ENCODE results near the gene FBXL2. TPM values are rescaled to one million over a fixed set of nuclear protein-coding genes. Genes with fewer than 3 reads are reported as not detected.
"Not testable (repeated sequence)": the region's sequence is repeated elsewhere in the genome, so short reads cannot be mapped to it uniquely, and the experiment has no call there.

The FBXL2 gene
- total RNA-seq, 2 experiments from 2014 or later, result not detected

- ChIA-PET CTCF (interaction anchor here (1.7 kb wide), 1 partner anchor 366 kb away, joined by 4 read pairs; no protein-coding TSS in a partner anchor), POLR2A (no interaction called here)
- Mint-ChIP-seq H3K4me1 (ENCODE audit: low read depth) (peaks cover 14% of the 10 kb centered on the region), H3K27me3 (no peaks in the 10 kb centered on the region), H3K27ac (no peak overlapping the region), H3K9me3 (no peaks in the 10 kb centered on the region), H3K4me3 (no peak overlapping the region), H3K36me3 (peaks cover 34% of the 10 kb centered on the region)
- no peak for DNase-seq
- intact Hi-C loops (cut with micrococcal nuclease), result no loop called here
Measured at GRCh38 chr3:33420966-33421365, 143.7 kb downstream of the FBXL2 start.

GRCh38 chr3:33424606-33425452 is 147.6 kb downstream of the FBXL2 start:
- CTCF ChIA-PET, result interaction anchor here (1.3 to 1.8 kb wide), 2 partner anchors 14 to 52 kb away, joined by 3 to 5 read pairs; no protein-coding TSS in a partner anchor
- Mint-ChIP-seq H3K27me3 (no peaks in the 10 kb centered on the region), H3K36me3 (peaks cover 19% of the 10 kb centered on the region), H3K27ac (no peak overlapping the region), H3K4me3 (no peak overlapping the region), H3K4me1 (ENCODE audit: low read depth) (peaks cover 33% of the 10 kb centered on the region), H3K9me3 (no peaks in the 10 kb centered on the region)
- intact Hi-C loops (cut with micrococcal nuclease), result no loop called here
- POLR2A ChIA-PET, result no interaction called here
- no peak for DNase-seq

DNA sequence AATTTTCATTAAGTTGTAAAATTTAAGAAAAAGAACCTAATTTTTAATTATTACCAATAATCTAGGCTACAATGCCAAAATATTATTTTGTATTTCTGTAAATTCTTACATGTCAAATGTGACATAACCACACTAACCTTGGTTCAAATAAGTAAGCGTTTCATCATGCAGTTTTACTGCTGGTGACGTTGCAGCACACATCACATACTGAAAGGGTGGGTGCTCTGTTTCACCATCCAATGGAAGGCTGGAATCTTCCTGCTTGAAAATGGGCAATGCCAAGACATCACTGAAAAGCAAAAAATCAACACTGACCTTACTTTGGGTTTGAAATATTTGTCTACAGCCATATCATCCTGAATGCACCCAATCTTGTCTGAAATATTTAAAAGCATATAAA is 148.2 kb downstream of the FBXL2 start:
- H3K9me3 Mint-ChIP-seq, result no peaks in the 10 kb centered on the region
- intact Hi-C loops (cut with micrococcal nuclease), result no loop called here
- peaks cover 36% of the 10 kb centered on the region for H3K4me1 Mint-ChIP-seq (ENCODE audit: low read depth)
- DNase-seq, result no peak
- H3K4me3 Mint-ChIP-seq, result no peak overlapping the region
- H3K27ac Mint-ChIP-seq, result no peak overlapping the region
- peaks cover 16% of the 10 kb centered on the region for H3K36me3 Mint-ChIP-seq
- POLR2A ChIA-PET, result no interaction called here
- CTCF ChIA-PET, result interaction anchor here (1.3 to 1.8 kb wide), 2 partner anchors 13 to 53 kb away, joined by 3 to 5 read pairs; no protein-coding TSS in a partner anchor
- H3K27me3 Mint-ChIP-seq, result no peaks in the 10 kb centered on the region

GRCh38 chr3:33426068-33426467 is 148.8 kb downstream of the FBXL2 start:
- Mint-ChIP-seq H3K4me1 (ENCODE audit: low read depth) (peaks cover 42% of the 10 kb centered on the region), H3K4me3 (no peak overlapping the region), H3K36me3 (peaks cover 12% of the 10 kb centered on the region), H3K27me3 (no peaks in the 10 kb centered on the region), H3K27ac (no peak overlapping the region), H3K9me3 (no peaks in the 10 kb centered on the region)
- CTCF ChIA-PET, result interaction anchor here (1.3 to 1.8 kb wide), 2 partner anchors 12 to 53 kb away, joined by 3 to 5 read pairs; no protein-coding TSS in a partner anchor
- POLR2A ChIA-PET, result no interaction called here
- intact Hi-C loops (cut with micrococcal nuclease), result no loop called here
- DNase-seq, result no peak

DNA sequence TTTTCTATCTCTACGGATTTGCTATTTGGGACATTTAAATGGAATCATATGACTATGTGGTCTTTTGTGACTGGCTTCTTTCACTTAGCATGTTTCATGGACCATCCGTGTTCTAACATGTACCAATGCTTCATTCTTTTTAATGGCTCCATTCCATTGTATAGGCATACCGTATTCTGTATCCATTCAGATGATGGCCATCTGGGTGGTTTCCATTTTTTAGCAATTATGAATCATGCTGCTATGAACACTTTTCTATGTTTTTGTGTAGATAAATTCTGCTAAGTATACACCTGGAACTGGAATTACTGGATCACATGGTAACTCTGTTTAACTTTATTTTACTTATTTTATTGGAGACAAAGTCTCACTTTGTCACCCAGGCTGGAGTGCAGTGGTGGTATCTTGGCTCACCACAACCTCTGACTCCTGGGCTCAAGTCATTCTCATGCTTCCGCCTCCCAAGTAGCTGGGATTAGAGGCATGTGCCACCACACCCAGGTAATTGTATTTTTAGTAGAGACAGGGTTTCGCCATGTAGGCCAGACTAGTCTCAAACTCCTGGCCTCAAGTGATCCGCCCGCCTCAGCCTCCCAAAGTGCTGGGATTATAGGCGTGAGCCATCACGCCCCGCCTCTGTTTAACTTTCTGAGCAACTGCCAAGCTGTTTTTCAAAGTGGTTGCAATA is 149.5 kb downstream of the FBXL2 start:
- intact Hi-C loops (cut with micrococcal nuclease), result no loop called here
- Mint-ChIP-seq H3K27me3 (no peaks in the 10 kb centered on the region), H3K4me1 (ENCODE audit: low read depth) (peaks cover 49% of the 10 kb centered on the region), H3K9me3 (no peaks in the 10 kb centered on the region), H3K27ac (no peak overlapping the region), H3K4me3 (no peak overlapping the region), H3K36me3 (peaks cover 7% of the 10 kb centered on the region)
- no peak for DNase-seq
- ChIA-PET CTCF (interaction anchor here (0.8 to 1.8 kb wide), 2 partner anchors 12 to 364 kb away, joined by 3 read pairs; no protein-coding TSS in a partner anchor), POLR2A (no interaction called here)

- CTCF ChIA-PET, result interaction anchor here (0.6 kb wide), 1 partner anchor 110 kb away, joined by 4 read pairs; no protein-coding TSS in a partner anchor
- no peak for DNase-seq
- POLR2A ChIA-PET, result interaction anchor here (2.3 kb wide), 1 partner anchor 10 kb away, joined by 12 read pairs; no protein-coding TSS in a partner anchor
- H3K4me3 Mint-ChIP-seq, result no peak overlapping the region
- intact Hi-C loops (cut with micrococcal nuclease), result no loop called here
- peaks cover 67% of the 10 kb centered on the region for H3K4me1 Mint-ChIP-seq (ENCODE audit: low read depth)
- H3K27ac Mint-ChIP-seq, result no peak overlapping the region
- H3K36me3 Mint-ChIP-seq, result peaks cover 3% of the 10 kb centered on the region
- H3K27me3 Mint-ChIP-seq, result no peaks in the 10 kb centered on the region
- no peaks in the 10 kb centered on the region for H3K9me3 Mint-ChIP-seq
Measured at GRCh38 chr3:33428734-33429133, 151.5 kb downstream of the FBXL2 start.

DNA sequence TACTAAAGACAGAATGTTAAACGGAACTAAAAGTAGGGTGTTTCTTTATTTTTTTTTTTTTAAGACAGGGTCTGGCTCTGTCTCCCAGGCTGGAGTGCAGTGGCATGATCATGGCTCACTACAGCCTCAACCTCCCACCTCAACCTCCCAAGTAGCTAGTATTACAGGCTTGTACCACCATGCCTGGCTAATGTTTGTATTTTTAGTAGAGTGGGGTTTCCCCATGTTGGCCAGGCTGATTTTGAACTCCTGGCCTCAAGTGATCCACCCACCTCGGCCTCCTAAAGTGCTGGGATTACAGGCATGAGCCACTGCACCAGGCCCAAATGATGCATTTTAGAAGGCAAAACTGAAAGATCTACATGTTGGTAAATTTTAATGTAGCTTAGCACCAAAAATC is 152.1 kb downstream of the FBXL2 start:
- CTCF ChIA-PET, result interaction anchor here (0.6 to 1.2 kb wide), 2 partner anchors 9 to 110 kb away, joined by 4 read pairs; no protein-coding TSS in a partner anchor
- peaks cover 71% of the 10 kb centered on the region for H3K4me1 Mint-ChIP-seq (ENCODE audit: low read depth)
- DNase-seq; H3K9me3 Mint-ChIP-seq; H3K4me3 Mint-ChIP-seq; H3K27me3 Mint-ChIP-seq; H3K36me3 Mint-ChIP-seq; intact Hi-C loops (cut with micrococcal nuclease): not testable (repeated sequence)
- POLR2A ChIA-PET, result interaction anchor here (0.5 to 2.3 kb wide), 2 partner anchors 9 to 123 kb away, joined by 3 to 12 read pairs; no protein-coding TSS in a partner anchor
- H3K27ac Mint-ChIP-seq, result peak overlapping the region; percentile 61

DNA sequence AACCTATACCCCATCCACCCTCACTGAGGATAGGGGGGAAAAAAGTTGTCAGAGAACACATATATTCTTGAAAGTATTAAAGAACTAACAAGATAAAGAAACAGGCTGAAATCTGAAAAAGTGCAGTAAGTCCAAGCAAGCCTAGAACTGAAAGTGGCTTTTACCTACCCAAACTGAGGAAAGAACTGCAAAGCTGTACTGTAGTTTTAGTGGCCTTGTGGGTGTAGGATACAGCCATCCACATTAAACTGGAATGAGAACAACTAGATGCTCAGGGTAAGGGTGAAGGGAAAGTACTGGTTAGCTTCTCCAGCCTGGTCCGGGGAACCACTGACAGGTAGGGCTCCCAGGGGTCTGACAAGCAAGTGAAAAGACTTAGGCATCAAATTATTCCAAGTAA is 152.8 kb downstream of the FBXL2 start:
- H3K9me3 Mint-ChIP-seq, result no peaks in the 10 kb centered on the region
- H3K27me3 Mint-ChIP-seq, result no peaks in the 10 kb centered on the region
- peaks cover 3% of the 10 kb centered on the region for H3K36me3 Mint-ChIP-seq
- peaks cover 72% of the 10 kb centered on the region for H3K4me1 Mint-ChIP-seq (ENCODE audit: low read depth)
- intact Hi-C loops (cut with micrococcal nuclease), result no loop called here
- no peak overlapping the region for H3K4me3 Mint-ChIP-seq
- ChIA-PET POLR2A (interaction anchor here (0.5 to 2.3 kb wide), 2 partner anchors 9 to 124 kb away, joined by 3 to 12 read pairs; no protein-coding TSS in a partner anchor), CTCF (interaction anchor here (1.2 kb wide), 1 partner anchor 8 kb away, joined by 4 read pairs; no protein-coding TSS in a partner anchor)
- peak overlapping the region; percentile 61 for H3K27ac Mint-ChIP-seq
- DNase-seq, result no peak

DNA sequence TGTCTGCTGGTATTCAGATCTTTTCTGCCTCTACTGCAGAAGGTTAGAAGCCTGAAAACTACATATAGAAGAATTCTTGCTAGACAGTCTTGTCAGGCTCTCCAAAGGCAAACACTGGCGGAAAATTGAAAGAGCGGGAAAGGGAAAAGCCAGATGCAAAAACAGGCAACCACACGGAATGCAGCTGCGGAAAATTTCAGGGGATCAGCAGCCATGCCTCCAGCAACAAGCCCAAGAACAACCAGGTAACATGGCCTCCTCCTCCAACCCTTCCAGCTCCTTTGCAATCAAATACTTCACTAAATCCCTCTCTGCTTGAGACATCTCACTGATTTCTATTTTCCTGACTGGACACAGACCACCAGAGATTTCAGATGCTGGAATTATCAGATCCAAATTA is 153.3 kb downstream of the FBXL2 start:
- POLR2A ChIA-PET, result interaction anchor here (2.3 kb wide), 1 partner anchor 8 kb away, joined by 12 read pairs; no protein-coding TSS in a partner anchor
- Mint-ChIP-seq H3K4me1 (ENCODE audit: low read depth) (peaks cover 77% of the 10 kb centered on the region), H3K27ac (peak overlapping the region; percentile 61)

DNA sequence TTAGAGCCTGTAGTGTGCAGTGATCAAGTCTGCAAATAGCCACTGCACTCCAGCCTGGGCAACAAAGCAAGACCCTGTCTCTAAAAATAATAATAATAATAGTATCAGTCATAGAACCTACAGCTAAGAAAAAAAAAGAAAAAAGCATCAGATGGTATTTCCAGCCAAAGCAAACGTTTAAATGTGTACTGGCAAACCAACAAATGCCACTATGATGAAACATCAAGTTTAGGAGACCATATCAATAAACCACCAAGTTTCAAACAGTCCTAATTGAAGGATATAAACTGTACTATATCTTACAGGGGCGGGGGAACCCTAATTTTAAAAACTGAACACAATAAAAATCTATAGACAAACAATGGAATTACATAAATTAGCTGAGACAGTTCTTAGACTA is 156.6 kb downstream of the FBXL2 start:
- CTCF ChIA-PET, result interaction anchor here (0.7 to 1.6 kb wide), 2 partner anchors 342 to 353 kb away, joined by 3 read pairs; no protein-coding TSS in a partner anchor
- no peak overlapping the region for H3K4me3 Mint-ChIP-seq

More for the DNA sequence above, 153.3 kb downstream of the FBXL2 start:
- intact Hi-C loops (cut with micrococcal nuclease), result no loop called here
- no peak for DNase-seq
- Mint-ChIP-seq H3K36me3 (peaks cover 2% of the 10 kb centered on the region), H3K9me3 (no peaks in the 10 kb centered on the region), H3K4me3 (no peak overlapping the region), H3K27me3 (no peaks in the 10 kb centered on the region)
- CTCF ChIA-PET, result no interaction called here

More for the DNA sequence above, 156.6 kb downstream of the FBXL2 start:
- intact Hi-C loops (cut with micrococcal nuclease), result no loop called here
- H3K27ac Mint-ChIP-seq, result no peak overlapping the region
- DNase-seq, result no peak
- no peaks in the 10 kb centered on the region for H3K36me3 Mint-ChIP-seq
- POLR2A ChIA-PET, result interaction anchor here (0.6 kb wide), 1 partner anchor 14 kb away, joined by 5 read pairs; no protein-coding TSS in a partner anchor
- peaks cover 84% of the 10 kb centered on the region for H3K4me1 Mint-ChIP-seq (ENCODE audit: low read depth)
- no peaks in the 10 kb centered on the region for H3K9me3 Mint-ChIP-seq
- no peaks in the 10 kb centered on the region for H3K27me3 Mint-ChIP-seq
